Endothelial cell (in vitro differentiated cells): ENCODE data around the gene PTPN4. TPM values are rescaled to one million over a fixed set of nuclear protein-coding genes. Genes with fewer than 3 reads are reported as not detected.

Experiments
- DNase-seq: peaks from one replicate; pipeline ENCODE4 v3.0.0; 2021; ENCODE audit warnings: low spot score
- H3K27ac Mint-ChIP-seq: one replicate; pipeline ENCODE4 v1.8.0; 2021; ENCODE audit warnings: mixed read lengths, inconsistent platforms; ENCODE audit not compliant: unreplicated experiment
- H3K27me3 Mint-ChIP-seq: one replicate; pipeline ENCODE4 v1.8.0; 2021; ENCODE audit warnings: mild to moderate bottlenecking, moderate library complexity, mixed read lengths, inconsistent platforms; ENCODE audit not compliant: unreplicated experiment
- H3K36me3 Mint-ChIP-seq: one replicate; pipeline ENCODE4 v1.8.0; 2021; ENCODE audit warnings: mild to moderate bottlenecking, low read depth, mixed read lengths, inconsistent platforms; ENCODE audit not compliant: unreplicated experiment
- H3K4me1 Mint-ChIP-seq: one replicate; pipeline ENCODE4 v1.8.0; 2021; ENCODE audit warnings: mild to moderate bottlenecking, mixed read lengths, inconsistent platforms; ENCODE audit not compliant: unreplicated experiment
- H3K4me3 Mint-ChIP-seq: one replicate; pipeline ENCODE4 v1.8.0; 2021; ENCODE audit warnings: mild to moderate bottlenecking, mixed read lengths, inconsistent platforms; ENCODE audit not compliant: unreplicated experiment
- H3K9me3 Mint-ChIP-seq: one replicate; pipeline ENCODE4 v1.8.0; 2021; ENCODE audit warnings: mixed read lengths, inconsistent platforms; ENCODE audit not compliant: unreplicated experiment
- CTCF ChIP-seq: fragments of 200-600 bp; sonication (generic); IDR thresholded peaks from one replicate; pipeline ENCODE4 v1.5.0; 2021; ENCODE audit warnings: antibody characterized with exemption; ENCODE audit not compliant: unreplicated experiment
- total RNA-seq: library from RNA; stranded (reverse); fragmentation: NEBNext Ultra II Directional; extraction: Animal tissue kit (Norgen Biotek cat#: 25700); gene quantifications from one replicate; pipeline ENCODE4 v1.2.1, GENCODE V29; 2021; ENCODE audit not compliant: unreplicated experiment

PTPN4 gene
- total RNA-seq, 1 donor from 2014 or later, result 51.0 TPM

DNA sequence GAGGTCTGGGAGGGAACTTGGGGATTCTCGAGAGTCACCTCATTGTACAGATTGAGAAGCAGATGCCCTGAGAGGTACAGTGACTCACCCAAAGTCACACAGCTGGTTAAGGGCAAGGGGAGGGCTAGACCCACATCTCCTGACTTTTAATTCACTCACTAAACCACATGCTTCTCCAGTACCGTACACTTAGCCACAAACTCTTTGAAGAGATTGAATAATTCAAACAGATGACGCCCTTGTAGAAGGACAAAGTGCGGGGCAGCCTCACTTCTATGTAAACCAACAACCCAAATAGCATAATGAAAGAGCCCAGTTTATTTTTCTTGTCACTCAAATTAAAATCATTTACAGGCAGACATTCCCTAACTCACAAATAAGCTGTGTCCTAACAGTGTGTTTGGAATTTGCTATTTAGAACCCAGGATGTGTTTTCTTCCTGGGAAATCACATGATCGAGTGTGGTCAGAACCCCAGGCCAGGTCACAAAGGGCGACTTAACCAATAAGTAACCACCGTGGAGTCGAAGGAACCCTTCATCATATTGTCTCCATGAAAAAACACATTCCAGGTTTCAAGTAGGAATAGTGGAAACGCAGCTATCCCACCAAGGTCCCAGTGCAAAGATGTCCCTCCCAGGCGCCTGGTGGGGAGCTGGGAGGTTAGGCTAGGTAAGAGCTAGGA lies 35.8 kb upstream of the PTPN4 start:
- Mint-ChIP-seq H3K4me1 (peaks cover 4% of the 10 kb centered on the region), H3K36me3 (peaks cover 10% of the 10 kb centered on the region), H3K4me3 (no peak overlapping the region), H3K27ac (no peak overlapping the region), H3K27me3 (no peaks in the 10 kb centered on the region), H3K9me3 (no peaks in the 10 kb centered on the region)
- DNase-seq, result no peak
- TF ChIP-seq CTCF, result no peak

- Mint-ChIP-seq H3K36me3 (peaks cover 5% of the 10 kb centered on the region), H3K27me3 (no peaks in the 10 kb centered on the region), H3K27ac (no peak overlapping the region), H3K9me3 (no peaks in the 10 kb centered on the region), H3K4me1 (peaks cover 4% of the 10 kb centered on the region), H3K4me3 (no peak overlapping the region)
- no peak for TF ChIP-seq CTCF
- DNase-seq, result no peak
Measured at GRCh38 chr2:119724656-119725485, 34.9 kb upstream of the PTPN4 start.

- H3K9me3 Mint-ChIP-seq, result no peaks in the 10 kb centered on the region
- no peaks in the 10 kb centered on the region for H3K27me3 Mint-ChIP-seq
- DNase-seq, result no peak
- TF ChIP-seq CTCF, result no peak
- no peak overlapping the region for H3K4me3 Mint-ChIP-seq
- peaks cover 4% of the 10 kb centered on the region for H3K4me1 Mint-ChIP-seq
- no peaks in the 10 kb centered on the region for H3K36me3 Mint-ChIP-seq
- H3K27ac Mint-ChIP-seq, result no peak overlapping the region
Measured at GRCh38 chr2:119727493-119727892, 32.2 kb upstream of the PTPN4 start.

DNA sequence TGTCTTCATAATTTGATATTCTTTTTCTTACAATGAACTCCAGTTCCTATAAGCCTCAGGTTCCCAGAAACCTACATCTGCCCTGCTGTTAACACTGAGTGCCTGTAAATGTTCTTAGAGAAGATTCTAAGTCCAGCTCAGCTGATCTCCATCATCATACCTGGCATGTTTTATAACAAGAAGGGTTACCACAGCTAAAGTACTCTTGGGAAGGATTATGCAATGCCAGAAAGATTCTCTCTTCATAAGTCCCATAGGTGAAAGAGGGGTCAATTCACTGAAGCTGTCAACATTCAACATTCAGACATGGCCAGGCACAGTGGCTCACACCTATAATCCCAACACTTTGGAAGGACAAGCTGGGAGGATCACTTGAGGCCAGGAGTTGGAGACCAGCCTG lies 31.3 kb upstream of the PTPN4 start:
- TF ChIP-seq CTCF, result no peak
- H3K27ac Mint-ChIP-seq, result no peak overlapping the region
- no peak overlapping the region for H3K4me3 Mint-ChIP-seq
- no peaks in the 10 kb centered on the region for H3K27me3 Mint-ChIP-seq
- H3K9me3 Mint-ChIP-seq, result no peaks in the 10 kb centered on the region
- H3K4me1 Mint-ChIP-seq, result peaks cover 4% of the 10 kb centered on the region
- DNase-seq, result no peak
- no peaks in the 10 kb centered on the region for H3K36me3 Mint-ChIP-seq

- Mint-ChIP-seq H3K27ac (no peak overlapping the region), H3K9me3 (no peaks in the 10 kb centered on the region), H3K4me3 (no peak overlapping the region), H3K27me3 (peaks cover 6% of the 10 kb centered on the region), H3K4me1 (peaks cover 19% of the 10 kb centered on the region), H3K36me3 (no peaks in the 10 kb centered on the region)
- no peak for TF ChIP-seq CTCF
- DNase-seq, result no peak
Measured at GRCh38 chr2:119730671-119731177, 29.0 kb upstream of the PTPN4 start.
